ENCODE measurements around the gene AOC3.

- TF ChIP-seq CTCF (IDR thresholded peaks at IDR 0.05) (no peak), POLR2A (IDR thresholded peaks at IDR 0.05) (no peak)
These were observed 4.1 kb downstream of the AOC3 start for GRCh38 chr17:42855048-42855596.
